OCI-LY3 (cell line): ENCODE data around the gene NPLOC4.

Experiments
- EZH2phosphoT487 ChIP-seq: fragments of 200-600 bp; shearing (Covaris generic); IDR thresholded peaks from 2 replicates; pipeline ENCODE4 v1.6.1; 2018; ENCODE audit warnings: antibody characterized with exemption, mixed run types, low read depth
- TF ChIP-seq, protein P1 (sequence below): fragments of 200-600, 300-600 bp; sonication (generic); IDR thresholded peaks from 2 replicates; pipeline ENCODE4 v1.5.1; 2014; ENCODE audit warnings: antibody characterized with exemption, low read length, low read depth

DNA sequence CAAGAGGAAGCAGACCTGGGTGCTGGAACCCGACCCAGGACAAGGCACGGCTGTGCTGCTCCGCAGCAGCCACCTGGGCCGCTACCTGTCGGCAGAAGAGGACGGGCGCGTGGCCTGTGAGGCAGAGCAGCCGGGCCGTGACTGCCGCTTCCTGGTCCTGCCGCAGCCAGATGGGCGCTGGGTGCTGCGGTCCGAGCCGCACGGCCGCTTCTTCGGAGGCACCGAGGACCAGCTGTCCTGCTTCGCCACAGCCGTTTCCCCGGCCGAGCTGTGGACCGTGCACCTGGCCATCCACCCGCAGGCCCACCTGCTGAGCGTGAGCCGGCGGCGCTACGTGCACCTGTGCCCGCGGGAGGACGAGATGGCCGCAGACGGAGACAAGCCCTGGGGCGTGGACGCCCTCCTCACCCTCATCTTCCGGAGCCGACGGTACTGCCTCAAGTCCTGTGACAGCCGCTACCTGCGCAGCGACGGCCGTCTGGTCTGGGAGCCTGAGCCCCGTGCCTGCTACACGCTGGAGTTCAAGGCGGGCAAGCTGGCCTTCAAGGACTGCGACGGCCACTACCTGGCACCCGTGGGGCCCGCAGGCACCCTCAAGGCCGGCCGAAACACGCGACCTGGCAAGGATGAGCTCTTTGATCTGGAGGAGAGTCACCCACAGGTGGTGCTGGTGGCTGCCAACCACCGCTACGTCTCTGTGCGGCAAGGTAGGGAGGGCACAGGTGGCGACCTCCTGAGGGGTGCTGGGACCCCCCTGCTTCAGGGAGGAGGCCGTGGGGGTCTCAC, 108.1 kb downstream of the NPLOC4 start:
- TF ChIP-seq, protein P1, sequence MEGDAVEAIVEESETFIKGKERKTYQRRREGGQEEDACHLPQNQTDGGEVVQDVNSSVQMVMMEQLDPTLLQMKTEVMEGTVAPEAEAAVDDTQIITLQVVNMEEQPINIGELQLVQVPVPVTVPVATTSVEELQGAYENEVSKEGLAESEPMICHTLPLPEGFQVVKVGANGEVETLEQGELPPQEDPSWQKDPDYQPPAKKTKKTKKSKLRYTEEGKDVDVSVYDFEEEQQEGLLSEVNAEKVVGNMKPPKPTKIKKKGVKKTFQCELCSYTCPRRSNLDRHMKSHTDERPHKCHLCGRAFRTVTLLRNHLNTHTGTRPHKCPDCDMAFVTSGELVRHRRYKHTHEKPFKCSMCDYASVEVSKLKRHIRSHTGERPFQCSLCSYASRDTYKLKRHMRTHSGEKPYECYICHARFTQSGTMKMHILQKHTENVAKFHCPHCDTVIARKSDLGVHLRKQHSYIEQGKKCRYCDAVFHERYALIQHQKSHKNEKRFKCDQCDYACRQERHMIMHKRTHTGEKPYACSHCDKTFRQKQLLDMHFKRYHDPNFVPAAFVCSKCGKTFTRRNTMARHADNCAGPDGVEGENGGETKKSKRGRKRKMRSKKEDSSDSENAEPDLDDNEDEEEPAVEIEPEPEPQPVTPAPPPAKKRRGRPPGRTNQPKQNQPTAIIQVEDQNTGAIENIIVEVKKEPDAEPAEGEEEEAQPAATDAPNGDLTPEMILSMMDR: no peak
- no peak for TF ChIP-seq EZH2phosphoT487
